ENCODE measurements around the gene SHMT1. TPM values are rescaled to one million over a fixed set of nuclear protein-coding genes. Genes with fewer than 3 reads are reported as not detected.
"Not testable (repeated sequence)": the region's sequence is repeated elsewhere in the genome, so short reads cannot be mapped to it uniquely, and the experiment has no call there.

SHMT1 gene
- polyA plus RNA-seq, 1 donor (not counting 4 experiments of a cell fraction or from before 2014, with no cell fraction given), result 15.7 TPM

DNA sequence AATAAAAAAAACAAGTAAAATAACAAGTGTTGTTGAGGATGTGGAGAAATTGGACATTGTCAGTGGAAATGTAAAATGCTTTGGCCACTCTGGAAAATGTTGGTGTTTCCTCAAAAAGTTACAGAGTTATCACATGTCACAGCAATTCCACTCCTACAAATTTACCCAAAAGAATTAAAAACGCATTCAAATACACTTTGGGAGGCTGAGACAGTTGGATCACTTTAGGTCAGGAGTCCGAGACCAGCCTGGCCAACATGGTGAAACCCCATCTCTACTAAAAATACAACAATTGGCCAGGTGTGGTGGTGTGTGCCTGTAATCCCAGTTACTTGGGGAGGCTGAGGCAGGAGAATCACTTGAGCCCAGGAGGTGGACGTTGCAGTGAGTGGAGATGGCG lies 54.1 kb downstream of the SHMT1 start:
- peaks cover 8 to 15% of the 10 kb centered on the region in 2 experiments for H3K36me3 ChIP-seq (ENCODE audit: control insufficient read depth in 2 of 2, extremely low read depth in 1 of 2, insufficient read depth in 2 of 2, low read length in 2 of 2)
- H3K9me1 ChIP-seq (ENCODE audit: control insufficient read depth, extremely low read depth, insufficient read depth, low read length), result no peaks in the 10 kb centered on the region
- no peak for DNase-seq (ENCODE audit: low read depth, low spot score)
- H4K20me1 ChIP-seq (ENCODE audit: control insufficient read depth, extremely low read depth, insufficient read depth, low read length), result no peaks in the 10 kb centered on the region
- TF ChIP-seq CTCF (optimal IDR thresholded peaks at IDR 0.05 in 1 of 3, IDR thresholded peaks at IDR 0.05 in 1 of 3, conservative IDR thresholded peaks at IDR 0.05 in 1 of 3; ENCODE audit: extremely low read depth in 1 of 3, insufficient read depth in 2 of 3, low read length in 3 of 3) (no peak), EZH2 (IDR thresholded peaks at IDR 0.05; ENCODE audit: low read length) (no peak)
- H3K4me3 ChIP-seq (ENCODE audit: control insufficient read depth in 2 of 3, extremely low read depth in 1 of 3, insufficient read depth in 2 of 3, low read depth in 1 of 3, low read length in 3 of 3), result no peak overlapping the region
- no peaks in the 10 kb centered on the region for H3K9me3 ChIP-seq (ENCODE audit: control insufficient read depth, low read depth, low read length)
- peaks cover 36% of the 10 kb centered on the region for H3K79me2 ChIP-seq (ENCODE audit: control insufficient read depth, insufficient read depth, low read length)
- FAIRE-seq, result no peak
- no peak overlapping the region for H2AFZ ChIP-seq (ENCODE audit: control insufficient read depth, low read length)
- no peak overlapping the region for H3K9ac ChIP-seq (ENCODE audit: control insufficient read depth, extremely low read depth, insufficient read depth, low read length)
- H3K27ac ChIP-seq (ENCODE audit: control insufficient read depth, insufficient read depth, low read length), result no peak overlapping the region
- H3K27me3 ChIP-seq (ENCODE audit: control insufficient read depth, extremely low read depth, insufficient read depth, low read length), result no peaks in the 10 kb centered on the region
- H3K4me2 ChIP-seq (ENCODE audit: control insufficient read depth, extremely low read depth, insufficient read depth, low read depth, low read length), result no peak overlapping the region
- peaks cover 11% of the 10 kb centered on the region for H3K4me1 ChIP-seq (ENCODE audit: control insufficient read depth, extremely low read depth, insufficient read depth, low read length)
- dilution Hi-C loops (cut with MboI; ENCODE audit: extremely low pct_ligation_motif_present, low sequenced_read_pairs), result no loop called here

GRCh38 chr17:18303206-18303605 lies 60.1 kb downstream of the SHMT1 start:
- H3K79me2 ChIP-seq (ENCODE audit: control insufficient read depth, insufficient read depth, low read length); H3K9me3 ChIP-seq (ENCODE audit: control insufficient read depth, low read depth, low read length); FAIRE-seq; DNase-seq (ENCODE audit: low read depth, low spot score); H3K4me1 ChIP-seq (ENCODE audit: control insufficient read depth, extremely low read depth, insufficient read depth, low read length); H3K9me1 ChIP-seq (ENCODE audit: control insufficient read depth, extremely low read depth, insufficient read depth, low read length); H3K4me2 ChIP-seq (ENCODE audit: control insufficient read depth, extremely low read depth, insufficient read depth, low read depth, low read length); H3K27me3 ChIP-seq (ENCODE audit: control insufficient read depth, extremely low read depth, insufficient read depth, low read length); H4K20me1 ChIP-seq (ENCODE audit: control insufficient read depth, extremely low read depth, insufficient read depth, low read length); H2AFZ ChIP-seq (ENCODE audit: control insufficient read depth, low read length); H3K4me3 ChIP-seq (ENCODE audit: control insufficient read depth in 2 of 3, extremely low read depth in 1 of 3, insufficient read depth in 2 of 3, low read depth in 1 of 3, low read length in 3 of 3); H3K27ac ChIP-seq (ENCODE audit: control insufficient read depth, insufficient read depth, low read length); dilution Hi-C loops (cut with MboI; ENCODE audit: extremely low pct_ligation_motif_present, low sequenced_read_pairs); H3K9ac ChIP-seq (ENCODE audit: control insufficient read depth, extremely low read depth, insufficient read depth, low read length): not testable (repeated sequence)
- peaks cover 22 to 30% of the 10 kb centered on the region in 2 experiments for H3K36me3 ChIP-seq (ENCODE audit: control insufficient read depth in 2 of 2, extremely low read depth in 1 of 2, insufficient read depth in 2 of 2, low read length in 2 of 2)
